Natural killer cell (primary cell): ENCODE data around the gene DOK6. TPM values are rescaled to one million over a fixed set of nuclear protein-coding genes. Genes with fewer than 3 reads are reported as not detected.

Source experiments
- ATAC-seq, 3 donors: fragments of 150-1000 bp in 2 of 3; fragments of 200-7000 bp in 1 of 3; cut with Tn5 transposase; 1 replicate in 1 of 3; 2 replicates in 2 of 3; pipeline ENCODE4 v1.10.0; 2021; ENCODE audit warnings: mild to moderate bottlenecking in 2 of 3, moderate library complexity in 2 of 3
- DNase-seq, 2 donors: peaks; one replicate each; pipeline versions ENCODE4 v3.0.0 to v3.0.0-alpha.2; 2013 to 2021; ENCODE audit warnings: mixed read lengths in 1 of 2
- H3K27ac ChIP-seq: one replicate; pipeline ENCODE4 v1.5.1; 2013; ENCODE audit warnings: mild to moderate bottlenecking, low read length
- H3K27me3 ChIP-seq: one replicate; pipeline ENCODE4 v1.6.1; 2013; ENCODE audit warnings: low read length; ENCODE audit not compliant: control insufficient read depth, insufficient read depth
- H3K36me3 ChIP-seq: one replicate; pipeline ENCODE4 v1.6.1; 2013; ENCODE audit warnings: low read length; ENCODE audit not compliant: control insufficient read depth, insufficient read depth
- H3K4me1 ChIP-seq: one replicate; pipeline ENCODE4 v1.6.1; 2013; ENCODE audit warnings: low read length; ENCODE audit not compliant: control insufficient read depth, insufficient read depth
- H3K4me3 ChIP-seq: one replicate; pipeline ENCODE4 v1.5.1; 2013; ENCODE audit warnings: low read length
- H3K9me3 ChIP-seq: one replicate; pipeline ENCODE4 v1.6.1; 2013; ENCODE audit warnings: low read length; ENCODE audit not compliant: control insufficient read depth, insufficient read depth
- H3K27ac Mint-ChIP-seq, 2 donors: one replicate each; pipeline ENCODE4 v1.8.0; 2022; ENCODE audit warnings: mild to moderate bottlenecking in 2 of 2, mixed read lengths in 2 of 2, moderate library complexity in 1 of 2
- H3K27me3 Mint-ChIP-seq, 2 donors: one replicate each; pipeline ENCODE4 v1.8.0; 2022; ENCODE audit warnings: low read depth in 2 of 2, mixed read lengths in 2 of 2
- H3K36me3 Mint-ChIP-seq: one replicate; pipeline ENCODE4 v1.8.0; 2022; ENCODE audit warnings: mixed read lengths
- H3K4me1 Mint-ChIP-seq, 2 donors: one replicate each; pipeline ENCODE4 v1.8.0; 2022; ENCODE audit warnings: mixed read lengths in 2 of 2
- H3K4me3 Mint-ChIP-seq: one replicate; pipeline ENCODE4 v1.8.0; 2022; ENCODE audit warnings: mild to moderate bottlenecking, moderate library complexity, mixed read lengths
- H3K9me3 Mint-ChIP-seq, 2 donors: one replicate each; pipeline ENCODE4 v1.8.0; 2022; ENCODE audit warnings: mixed read lengths in 2 of 2
- WGBS: methylation state at CpG from one replicate; pipeline ENCODE4 v1.1.7; 2013; ENCODE audit warnings: missing lambda C conversion rate; ENCODE audit not compliant: insufficient coverage; 5-methylcytosine and 5-hydroxymethylcytosine counted together
- intact Hi-C: fragments of 100-400 bp; cut with micrococcal nuclease; formaldehyde crosslinking; loops from one replicate; pipeline ENCODE4 v1.14.2; 2022
- total RNA-seq, 4 donors: library from RNA; stranded (reverse); fragments of 120-200 nt in 1 of 4; gene quantifications; one replicate each; pipeline versions ENCODE4 v1.2.3 to v1.2.4, GENCODE V29; 2013 to 2022
- TF ChIP-seq, protein P1 (sequence below): fragments of 200-600 bp; IDR thresholded peaks from one replicate; pipeline ENCODE4 v1.8.0; 2022; ENCODE audit warnings: antibody characterized with exemption

The DOK6 gene
- total RNA-seq, 3 donors from 2014 or later (not counting 1 experiment from before 2014, with no cell fraction given) = 0.02 TPM; not detected in 2

DNA sequence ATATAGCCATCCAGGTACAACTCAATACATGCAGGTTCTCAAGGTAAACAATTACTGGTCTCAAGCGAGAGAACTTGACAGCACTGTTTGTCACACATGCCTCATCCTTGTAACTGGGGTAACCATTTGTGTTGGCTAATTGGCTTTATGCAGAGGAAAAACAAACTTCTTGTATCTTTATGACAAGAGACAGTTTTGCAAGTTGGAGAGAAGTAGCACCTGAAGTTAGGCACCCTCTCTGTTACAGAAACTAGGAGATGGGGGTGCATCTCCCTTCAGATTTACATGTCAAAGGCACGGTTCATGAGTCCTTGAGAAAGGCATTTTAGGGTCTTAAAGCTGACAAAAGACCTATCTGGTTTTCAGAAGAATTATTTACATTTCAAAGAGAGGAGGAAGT is 305.3 kb downstream of the DOK6 start:
- no peak overlapping the region for H3K27ac ChIP-seq
- DNase-seq = no peak
- no peaks in the 10 kb centered on the region for H3K4me1 ChIP-seq
- TF ChIP-seq, protein P1, sequence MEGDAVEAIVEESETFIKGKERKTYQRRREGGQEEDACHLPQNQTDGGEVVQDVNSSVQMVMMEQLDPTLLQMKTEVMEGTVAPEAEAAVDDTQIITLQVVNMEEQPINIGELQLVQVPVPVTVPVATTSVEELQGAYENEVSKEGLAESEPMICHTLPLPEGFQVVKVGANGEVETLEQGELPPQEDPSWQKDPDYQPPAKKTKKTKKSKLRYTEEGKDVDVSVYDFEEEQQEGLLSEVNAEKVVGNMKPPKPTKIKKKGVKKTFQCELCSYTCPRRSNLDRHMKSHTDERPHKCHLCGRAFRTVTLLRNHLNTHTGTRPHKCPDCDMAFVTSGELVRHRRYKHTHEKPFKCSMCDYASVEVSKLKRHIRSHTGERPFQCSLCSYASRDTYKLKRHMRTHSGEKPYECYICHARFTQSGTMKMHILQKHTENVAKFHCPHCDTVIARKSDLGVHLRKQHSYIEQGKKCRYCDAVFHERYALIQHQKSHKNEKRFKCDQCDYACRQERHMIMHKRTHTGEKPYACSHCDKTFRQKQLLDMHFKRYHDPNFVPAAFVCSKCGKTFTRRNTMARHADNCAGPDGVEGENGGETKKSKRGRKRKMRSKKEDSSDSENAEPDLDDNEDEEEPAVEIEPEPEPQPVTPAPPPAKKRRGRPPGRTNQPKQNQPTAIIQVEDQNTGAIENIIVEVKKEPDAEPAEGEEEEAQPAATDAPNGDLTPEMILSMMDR = no peak
- ATAC-seq = no peak
- H3K4me1 Mint-ChIP-seq = peaks cover 0 to 4% of the 10 kb centered on the region in 2 donors
- intact Hi-C loops = no loop called here
- no peaks in the 10 kb centered on the region for H3K36me3 Mint-ChIP-seq
- H3K4me3 ChIP-seq = no peak overlapping the region
- H3K27me3 ChIP-seq = no peaks in the 10 kb centered on the region
- H3K36me3 ChIP-seq = no peaks in the 10 kb centered on the region
- H3K9me3 Mint-ChIP-seq = no peaks in the 10 kb centered on the region
- no peak overlapping the region for H3K27ac Mint-ChIP-seq
- 100% methylated on average over 1 of the region's 2 CpGs for WGBS
- peaks cover 0 to 23% of the 10 kb centered on the region in 2 donors for H3K27me3 Mint-ChIP-seq
- H3K9me3 ChIP-seq = no peaks in the 10 kb centered on the region
- no peak overlapping the region for H3K4me3 Mint-ChIP-seq

DNA sequence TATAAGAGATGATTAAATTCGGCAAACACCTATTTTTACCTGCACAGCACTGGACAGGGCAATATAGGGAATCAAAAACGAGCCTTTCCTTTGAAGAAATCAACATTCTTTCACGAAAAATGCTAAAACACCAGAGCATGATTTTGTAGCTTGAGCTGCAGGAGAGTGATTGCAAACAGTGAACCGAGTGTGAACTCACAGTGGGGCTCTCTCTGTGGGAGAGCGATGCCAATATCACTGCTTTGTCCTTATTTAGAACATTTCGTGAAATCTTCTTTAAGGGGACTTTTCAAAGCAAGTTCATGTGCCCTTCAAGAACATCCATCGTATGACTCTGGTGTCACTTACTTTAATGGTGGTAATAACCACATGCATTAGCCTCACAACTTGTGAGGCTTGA is 308.2 kb downstream of the DOK6 start:
- no peaks in the 10 kb centered on the region for H3K9me3 ChIP-seq
- no peak overlapping the region for H3K27ac ChIP-seq
- intact Hi-C loops = no loop called here
- DNase-seq = no peak
- no peak overlapping the region for H3K4me3 ChIP-seq
- peaks cover 0 to 8% of the 10 kb centered on the region in 2 donors for H3K27me3 Mint-ChIP-seq
- peaks cover 0 to 4% of the 10 kb centered on the region in 2 donors for H3K4me1 Mint-ChIP-seq
- H3K36me3 Mint-ChIP-seq = no peaks in the 10 kb centered on the region
- no peaks in the 10 kb centered on the region for H3K36me3 ChIP-seq
- 85% methylated on average over 7 of the region's 7 CpGs for WGBS
- ATAC-seq = no peak
- TF ChIP-seq, protein P1 = no peak
- no peak overlapping the region for H3K27ac Mint-ChIP-seq
- H3K9me3 Mint-ChIP-seq = no peaks in the 10 kb centered on the region
- H3K27me3 ChIP-seq = no peaks in the 10 kb centered on the region
- no peaks in the 10 kb centered on the region for H3K4me1 ChIP-seq
- no peak overlapping the region for H3K4me3 Mint-ChIP-seq

DNA sequence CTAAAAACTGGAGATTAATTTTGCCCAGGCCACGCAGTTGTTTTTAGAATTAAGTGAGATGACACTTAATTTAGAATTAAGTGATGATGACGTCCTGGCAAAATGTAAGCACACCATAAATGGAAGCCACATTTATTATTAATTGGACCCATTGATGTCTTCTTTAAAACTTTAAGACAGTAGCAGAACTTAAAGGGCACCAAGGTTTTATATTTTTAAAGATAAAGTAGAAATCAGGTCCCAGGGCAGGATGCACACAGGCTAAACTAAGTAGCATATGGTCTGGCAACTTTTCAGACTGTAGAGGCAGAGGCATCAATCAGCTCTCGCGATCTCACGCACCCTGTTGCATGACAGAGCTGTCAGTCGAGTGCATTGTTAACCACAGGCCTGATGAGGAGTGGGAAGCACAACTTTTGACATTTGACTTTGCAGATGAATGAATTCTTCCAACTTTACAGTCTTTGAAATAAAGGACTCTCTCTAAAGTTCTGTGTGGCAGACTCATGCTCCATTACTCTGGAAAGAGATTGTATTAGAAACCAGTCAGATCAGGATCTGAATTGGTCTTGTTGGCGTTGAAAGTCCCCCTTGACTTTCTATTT is 314.6 kb downstream of the DOK6 start:
- Histone ChIP-seq H3K27ac (no peak overlapping the region), H3K4me3 (no peak overlapping the region), H3K36me3 (no peaks in the 10 kb centered on the region), H3K27me3 (no peaks in the 10 kb centered on the region), H3K9me3 (peaks cover 14% of the 10 kb centered on the region), H3K4me1 (no peaks in the 10 kb centered on the region)
- intact Hi-C loops = no loop called here
- WGBS = 62% methylated on average over 7 of the region's 7 CpGs
- Mint-ChIP-seq H3K27me3 (no peaks in the 10 kb centered on the region), H3K4me3 (no peak overlapping the region), H3K27ac (no peak overlapping the region), H3K4me1 (peaks cover 8 to 12% of the 10 kb centered on the region in 2 donors), H3K36me3 (peaks cover 17% of the 10 kb centered on the region), H3K9me3 (peaks cover 2 to 7% of the 10 kb centered on the region in 2 donors)
- ATAC-seq = peak in 2 of 3 donors; percentile 38 to 73
- TF ChIP-seq, protein P1 = no peak
- no peak for DNase-seq

DNA sequence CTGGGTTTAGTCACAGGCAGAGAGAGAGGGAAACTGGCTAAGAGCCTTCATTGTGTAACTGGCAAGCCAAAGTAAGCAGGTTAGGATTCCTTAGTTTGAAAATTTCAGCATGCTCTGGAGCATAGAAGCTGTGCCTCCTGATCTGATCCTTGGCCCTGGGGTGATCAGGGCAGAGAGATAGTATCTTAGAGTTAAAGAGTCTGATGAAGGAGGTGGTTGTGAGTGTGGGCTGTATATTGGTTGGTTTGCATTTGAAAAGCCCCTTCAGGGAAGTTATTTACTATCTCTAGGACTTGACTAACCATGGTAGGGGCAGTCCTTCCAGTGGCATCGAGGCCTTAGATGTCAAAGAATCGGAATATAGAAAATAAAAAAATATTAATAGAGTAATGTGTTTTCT is 316.9 kb downstream of the DOK6 start:
- peaks cover 2 to 7% of the 10 kb centered on the region in 2 donors for H3K9me3 Mint-ChIP-seq
- Histone ChIP-seq H3K27ac (no peak overlapping the region), H3K4me1 (no peaks in the 10 kb centered on the region), H3K9me3 (peaks cover 14% of the 10 kb centered on the region), H3K27me3 (no peaks in the 10 kb centered on the region), H3K4me3 (no peak overlapping the region), H3K36me3 (no peaks in the 10 kb centered on the region)
- no peak for ATAC-seq
- H3K36me3 Mint-ChIP-seq = peaks cover 17% of the 10 kb centered on the region
- WGBS = 93% methylated on average over 2 of the region's 2 CpGs
- intact Hi-C loops = no loop called here
- H3K27me3 Mint-ChIP-seq = no peaks in the 10 kb centered on the region
- H3K4me1 Mint-ChIP-seq = peaks cover 8 to 12% of the 10 kb centered on the region in 2 donors
- TF ChIP-seq, protein P1 = no peak
- no peak for DNase-seq
- no peak overlapping the region for H3K27ac Mint-ChIP-seq
- H3K4me3 Mint-ChIP-seq = no peak overlapping the region
